GM23248 (cell line): ENCODE data around the gene AFM.

Experiments
- EZH2 ChIP-seq: fragments of 200-600 bp; sonication (generic); IDR thresholded peaks from 2 replicates; pipeline ENCODE4 v1.6.1; 2018; ENCODE audit warnings: antibody characterized with exemption, mild to moderate bottlenecking; ENCODE audit not compliant: insufficient read depth, poor library complexity, severe bottlenecking
- EZH2phosphoT487 ChIP-seq: fragments of 200-600 bp; sonication (generic); IDR thresholded peaks from 2 replicates; pipeline ENCODE4 v1.6.1; 2018; ENCODE audit warnings: antibody characterized with exemption, moderate library complexity, mild to moderate bottlenecking, low read depth; ENCODE audit not compliant: insufficient read depth

GRCh38 chr4:73540826-73541225 is 59.3 kb downstream of the AFM start:
- TF ChIP-seq EZH2 (no peak), EZH2phosphoT487 (no peak)
